Breast epithelium (tissue), 3 donors: Measurements from ENCODE around the gene PFKFB3.

ENCODE experiments used
- POLR2A ChIP-seq: fragments of 450-650 bp; IDR thresholded peaks from one replicate; pipeline ENCODE4 v1.6.1; 2016; ENCODE audit warnings: antibody characterized with exemption, mild to moderate bottlenecking, moderate library complexity
- TF ChIP-seq, protein P1 (sequence below), 3 donors: fragments of 450-650 bp; IDR thresholded peaks; one replicate each; pipeline ENCODE4 v1.5.1; 2016 to 2017; ENCODE audit warnings: antibody characterized with exemption in 3 of 3, mild to moderate bottlenecking in 3 of 3, moderate library complexity in 3 of 3

DNA sequence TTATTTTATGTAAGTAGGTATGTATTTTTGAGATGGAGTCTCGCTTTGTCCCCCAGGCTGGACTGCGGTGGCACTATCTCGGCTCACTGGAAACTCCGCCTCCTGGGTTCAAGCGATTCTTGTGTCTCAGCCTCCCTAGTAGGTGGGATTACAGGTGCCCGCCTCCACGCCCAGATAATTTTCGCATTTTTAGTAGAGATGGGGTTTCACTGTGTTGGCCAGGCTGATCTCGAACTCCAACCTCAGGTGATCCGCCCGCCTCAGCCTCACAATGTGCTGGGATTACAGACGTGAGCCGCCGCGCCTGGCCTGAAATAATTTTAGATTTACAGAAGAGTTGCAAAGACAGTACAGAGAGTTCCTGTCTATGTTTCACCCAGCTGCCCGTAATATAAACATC, 37.5 kb downstream of the PFKFB3 start:
- TF ChIP-seq POLR2A, result no peak
- TF ChIP-seq, protein P1, sequence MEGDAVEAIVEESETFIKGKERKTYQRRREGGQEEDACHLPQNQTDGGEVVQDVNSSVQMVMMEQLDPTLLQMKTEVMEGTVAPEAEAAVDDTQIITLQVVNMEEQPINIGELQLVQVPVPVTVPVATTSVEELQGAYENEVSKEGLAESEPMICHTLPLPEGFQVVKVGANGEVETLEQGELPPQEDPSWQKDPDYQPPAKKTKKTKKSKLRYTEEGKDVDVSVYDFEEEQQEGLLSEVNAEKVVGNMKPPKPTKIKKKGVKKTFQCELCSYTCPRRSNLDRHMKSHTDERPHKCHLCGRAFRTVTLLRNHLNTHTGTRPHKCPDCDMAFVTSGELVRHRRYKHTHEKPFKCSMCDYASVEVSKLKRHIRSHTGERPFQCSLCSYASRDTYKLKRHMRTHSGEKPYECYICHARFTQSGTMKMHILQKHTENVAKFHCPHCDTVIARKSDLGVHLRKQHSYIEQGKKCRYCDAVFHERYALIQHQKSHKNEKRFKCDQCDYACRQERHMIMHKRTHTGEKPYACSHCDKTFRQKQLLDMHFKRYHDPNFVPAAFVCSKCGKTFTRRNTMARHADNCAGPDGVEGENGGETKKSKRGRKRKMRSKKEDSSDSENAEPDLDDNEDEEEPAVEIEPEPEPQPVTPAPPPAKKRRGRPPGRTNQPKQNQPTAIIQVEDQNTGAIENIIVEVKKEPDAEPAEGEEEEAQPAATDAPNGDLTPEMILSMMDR (IDR thresholded peaks at IDR 0.05), result no peak
